NOMO-1 (cell line): ENCODE data around the gene RANBP17.
A peak's percentile ranks its signal among the peaks of the same experiment; 100 is the strongest.
"Not testable (repeated sequence)": the region's sequence is repeated elsewhere in the genome, so short reads cannot be mapped to it uniquely, and the experiment has no call there.

Experiments used
- DNase-seq, 2 experiments: peaks; one replicate each; lab custom pipeline; 2025; ENCODE audit not compliant: unreplicated experiment in 2 of 2; lab: John Stamatoyannopoulos, UW

The RANBP17 gene

DNA sequence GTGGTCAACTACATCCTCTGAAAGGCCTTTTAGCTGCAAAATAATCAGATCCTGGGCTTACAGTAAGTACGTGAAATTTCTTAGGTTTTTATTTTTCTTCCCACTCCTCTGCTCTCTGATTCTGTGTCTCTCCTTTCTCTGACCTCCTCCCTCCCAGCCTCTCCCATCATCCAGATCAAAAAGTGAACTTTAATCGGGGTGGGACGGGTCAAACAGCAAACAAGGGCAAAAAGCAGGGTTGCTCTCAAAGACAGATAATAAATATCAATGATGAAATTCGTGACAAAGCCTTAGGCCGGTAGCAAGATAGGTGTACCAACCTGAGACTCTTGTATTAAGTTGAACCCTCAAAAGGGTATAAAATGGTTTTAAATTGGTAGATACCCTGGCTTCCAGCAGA lies 76.1 kb downstream of the RANBP17 start:
- DNase-seq: no peak

DNA sequence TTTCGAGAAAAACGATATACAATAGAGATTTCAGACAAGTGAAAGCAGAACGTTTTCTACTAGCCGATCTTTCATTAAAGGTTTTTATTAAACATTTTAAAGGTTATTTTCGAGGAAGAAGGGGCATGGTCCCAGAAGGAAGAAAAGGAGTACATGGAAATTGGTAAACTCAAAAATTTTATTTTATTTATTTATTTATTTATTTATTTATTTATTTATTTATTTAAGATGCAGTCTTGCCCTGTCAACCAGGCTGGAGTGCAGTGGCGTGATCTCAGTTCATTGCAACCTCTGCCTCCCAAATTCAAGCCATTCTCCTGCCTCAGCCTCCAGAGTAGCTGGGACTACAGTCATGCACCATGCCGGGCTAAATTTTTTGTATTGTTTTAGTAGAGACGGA lies 77.4 kb downstream of the RANBP17 start:
- DNase-seq: no peak

DNA sequence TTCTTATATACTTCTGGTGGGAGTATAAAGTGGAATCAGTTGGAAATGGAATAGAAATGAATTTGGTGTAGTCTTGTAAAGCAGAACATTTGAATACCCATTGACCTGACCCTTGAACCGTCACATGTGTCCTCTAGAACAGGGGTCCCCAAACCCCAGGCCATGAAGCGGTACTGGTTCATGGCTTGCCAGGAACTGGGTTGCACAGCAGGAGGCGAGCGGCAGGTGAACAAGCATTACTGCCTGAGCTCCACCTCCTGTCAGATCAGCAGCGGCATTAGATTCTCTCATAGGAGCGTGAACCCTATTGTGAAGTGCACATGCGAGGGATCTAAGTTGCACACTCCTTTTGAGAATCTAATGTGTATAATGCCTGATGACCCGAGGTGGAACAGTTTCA lies 80.0 kb downstream of the RANBP17 start:
- DNase-seq: no peak

DNA sequence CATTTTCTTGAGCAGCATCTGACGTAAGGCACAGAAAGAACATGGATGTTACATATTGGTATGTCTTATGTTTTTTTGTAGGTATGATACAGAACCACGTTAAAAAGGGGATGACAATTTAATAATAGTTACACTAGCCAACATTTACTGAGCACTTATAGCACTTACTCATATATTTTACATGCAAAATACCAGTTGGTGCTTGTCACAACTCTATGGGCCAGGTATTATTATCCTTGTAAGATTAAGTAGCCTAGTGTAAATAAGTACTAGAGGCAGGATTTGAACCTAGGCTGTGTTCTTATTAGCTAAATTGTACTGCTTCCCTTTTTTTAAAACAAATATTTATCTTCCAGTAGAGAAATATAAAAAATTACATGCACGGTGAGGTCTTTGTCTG lies 83.5 kb downstream of the RANBP17 start:
- no peak for DNase-seq

DNA sequence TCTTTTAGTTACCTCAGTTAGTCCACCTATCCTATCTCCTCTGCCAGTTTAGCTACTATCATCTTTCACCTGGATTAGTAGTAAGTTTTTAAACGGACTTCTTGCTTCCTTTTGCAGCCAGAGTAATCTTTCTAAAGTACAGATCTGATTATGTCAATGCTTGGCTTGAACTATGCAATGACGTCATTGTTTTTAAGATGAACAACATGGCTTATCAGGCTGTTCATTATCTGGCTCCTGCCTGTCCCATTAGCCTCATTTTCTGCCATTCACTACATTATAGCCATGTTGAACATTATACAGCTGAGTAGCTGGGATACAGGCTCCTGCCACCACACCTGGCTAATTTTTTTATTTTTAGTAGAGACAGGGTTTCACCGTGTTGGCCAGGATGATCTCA lies 98.7 kb downstream of the RANBP17 start:
- no peak for DNase-seq

DNA sequence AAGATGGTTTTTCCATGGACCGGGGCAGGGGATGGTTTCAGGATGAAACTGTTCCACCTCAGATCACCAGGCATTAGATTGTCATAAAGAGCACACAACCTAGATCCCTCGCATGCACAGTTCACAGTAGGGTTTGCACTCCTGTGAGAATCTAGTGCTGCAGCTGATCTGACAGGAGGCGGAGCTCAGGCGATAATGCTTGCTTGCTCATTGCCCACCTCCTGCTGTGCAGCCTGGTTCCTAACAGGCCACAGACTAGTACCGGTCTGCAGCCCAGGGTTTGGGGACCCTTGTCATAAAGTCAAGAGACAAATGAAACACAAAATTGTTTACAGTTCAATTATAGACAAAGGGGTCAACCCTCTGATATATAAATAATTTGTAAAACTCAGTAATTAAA lies 101.7 kb downstream of the RANBP17 start:
- DNase-seq: no peak

DNA sequence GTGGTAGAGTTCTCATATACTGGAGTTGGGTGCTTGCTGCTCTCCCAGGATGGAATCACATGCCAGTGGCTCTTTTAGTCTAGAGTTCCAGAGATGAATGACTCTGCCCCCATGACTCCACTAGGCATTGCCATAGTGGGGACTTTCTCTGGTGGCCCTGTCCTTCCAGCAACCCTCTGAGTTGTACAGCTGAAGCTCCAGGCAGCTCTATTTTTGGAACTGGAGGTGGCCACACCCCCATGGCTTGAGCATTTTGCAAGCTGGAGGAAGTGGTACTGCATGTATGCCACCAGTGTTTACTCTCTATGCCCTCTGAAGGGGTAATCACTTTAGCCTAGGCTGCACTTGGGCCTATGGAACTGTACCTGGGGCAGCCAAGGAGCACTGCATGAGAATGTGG lies 112.6 kb downstream of the RANBP17 start:
- DNase-seq: peak; percentile 55 to 57

DNA sequence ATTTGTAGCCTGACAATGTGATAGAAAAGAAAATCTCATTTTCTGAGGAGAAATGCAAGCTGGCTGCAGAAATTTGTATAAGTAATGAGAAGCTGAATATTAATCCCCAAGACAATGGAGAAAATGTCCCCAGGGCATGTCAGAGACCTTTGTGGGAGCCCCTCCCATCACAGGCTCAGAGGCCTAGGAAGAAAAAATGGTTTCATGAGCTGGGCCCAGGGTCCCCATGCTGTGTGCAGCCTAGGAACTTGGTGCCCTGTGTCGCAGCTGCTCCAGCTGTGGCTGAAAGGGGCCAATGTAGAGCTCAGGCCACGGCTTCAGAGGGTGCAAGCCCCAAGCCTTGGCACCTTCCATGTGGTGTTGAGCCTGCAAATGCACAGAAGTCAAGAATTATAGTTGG lies 118.4 kb downstream of the RANBP17 start:
- not testable (repeated sequence) for DNase-seq

DNA sequence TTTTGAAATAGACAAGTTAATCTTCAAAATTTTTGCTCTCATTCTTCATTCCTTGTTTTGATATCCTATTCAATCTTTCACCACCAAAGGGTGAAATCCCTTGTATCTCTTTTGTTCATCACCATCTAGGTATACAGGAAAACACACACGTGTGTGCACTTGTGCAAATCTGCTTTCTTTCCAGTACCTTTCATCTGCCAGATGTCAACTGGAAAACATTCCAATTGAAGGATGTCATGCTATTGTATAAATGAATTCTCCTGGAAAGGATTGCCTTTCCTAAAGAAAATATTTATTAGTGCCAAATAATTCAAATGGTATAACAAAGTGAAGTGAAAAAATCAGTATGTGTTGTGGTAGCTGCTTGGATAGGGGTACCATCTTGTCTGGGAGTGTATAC lies 123.7 kb downstream of the RANBP17 start:
- no peak for DNase-seq

DNA sequence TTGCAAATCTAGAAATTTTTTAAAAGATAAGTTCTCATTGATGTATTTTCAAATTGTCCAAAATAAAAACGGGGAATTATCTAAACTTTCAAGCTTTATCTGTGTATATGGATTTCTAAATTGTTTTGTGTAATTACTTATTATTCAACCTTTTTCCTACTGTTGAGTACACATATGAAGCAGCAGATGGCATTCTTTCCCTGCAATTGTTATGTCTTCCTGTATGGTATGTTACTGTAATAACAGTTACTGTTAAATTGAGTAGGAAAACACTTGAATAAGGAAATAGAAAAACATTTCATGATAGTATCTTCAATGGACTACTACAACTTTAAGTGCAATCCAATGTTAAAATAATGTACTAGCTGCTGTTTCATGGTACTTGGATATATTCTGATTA lies 124.8 kb downstream of the RANBP17 start:
- DNase-seq: no peak

DNA sequence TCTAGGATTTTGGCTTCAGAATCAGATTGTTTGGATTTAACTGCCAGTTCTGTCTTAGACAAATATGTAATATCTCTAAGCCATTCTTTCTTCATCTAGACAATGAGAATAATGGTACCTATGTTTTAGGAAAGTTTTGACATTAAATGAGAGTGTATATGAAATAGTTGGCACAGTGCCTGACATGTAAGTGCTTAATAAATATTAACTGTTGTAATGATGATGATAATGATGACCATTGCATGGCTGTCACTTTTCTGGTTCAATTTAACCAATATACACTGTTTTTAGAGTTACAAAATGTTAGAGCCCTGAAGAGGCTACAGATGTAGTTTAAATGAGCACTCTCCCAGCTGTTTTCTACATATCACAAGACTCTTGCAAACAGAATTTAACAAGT lies 131.7 kb downstream of the RANBP17 start:
- no peak for DNase-seq

DNA sequence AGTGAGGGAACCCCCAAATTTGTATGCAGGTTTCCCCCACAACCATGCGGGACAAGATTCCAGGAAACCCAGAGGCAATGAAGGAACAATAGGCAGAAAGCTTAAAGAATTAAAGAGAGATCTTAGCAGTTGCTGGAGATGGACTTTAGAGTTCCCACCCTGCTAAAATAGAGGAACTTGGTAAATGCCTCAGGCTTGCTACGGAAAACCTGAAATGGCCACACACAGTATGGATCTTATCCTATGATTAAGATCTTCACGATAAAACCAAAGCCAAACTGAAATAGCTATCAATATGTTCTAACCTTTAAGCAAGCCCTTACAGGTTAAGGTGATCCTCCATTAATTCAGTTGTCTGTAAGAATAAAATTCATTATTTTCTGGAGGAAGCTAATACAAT lies 148.3 kb downstream of the RANBP17 start:
- peak; percentile 10 for DNase-seq

DNA sequence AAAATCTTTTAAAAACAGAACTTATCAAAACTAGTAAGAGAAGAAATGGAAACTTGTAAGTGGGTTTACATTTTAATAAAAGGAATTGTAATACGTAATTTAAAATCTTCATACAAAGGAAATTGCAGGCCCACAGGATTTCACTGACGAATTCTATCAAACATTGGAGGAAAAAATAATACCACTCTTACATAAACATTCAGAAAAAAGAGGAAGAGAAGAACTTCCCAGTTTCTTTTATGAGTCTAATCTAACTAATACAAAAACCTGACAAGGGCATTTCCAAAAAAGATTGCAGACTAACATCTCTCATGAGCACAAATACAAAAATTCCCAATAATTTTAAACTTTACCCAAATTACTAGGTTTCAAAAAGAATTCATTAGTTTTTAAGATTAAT lies 149.0 kb downstream of the RANBP17 start:
- peak in 1 of 2 experiments; percentile 67 for DNase-seq

DNA sequence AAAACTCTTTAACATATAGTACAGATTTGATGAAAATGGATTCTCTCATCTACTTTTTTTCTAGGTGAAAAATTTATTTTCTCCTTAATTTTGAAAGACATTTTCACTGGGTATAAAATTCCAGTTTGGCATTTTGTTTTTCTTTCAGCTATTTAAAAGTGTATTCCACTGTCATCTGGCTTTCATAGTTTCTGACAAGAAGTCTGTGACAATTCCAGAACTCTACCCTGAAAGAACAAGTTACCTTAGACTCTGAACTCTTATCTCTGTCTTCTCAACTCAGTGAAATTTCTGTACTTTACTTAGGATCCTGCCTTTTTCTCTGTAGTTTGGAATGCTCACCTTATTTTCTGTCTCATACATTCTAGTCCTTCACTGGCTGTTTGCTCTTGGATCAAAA lies 161.7 kb downstream of the RANBP17 start:
- DNase-seq: no peak

DNA sequence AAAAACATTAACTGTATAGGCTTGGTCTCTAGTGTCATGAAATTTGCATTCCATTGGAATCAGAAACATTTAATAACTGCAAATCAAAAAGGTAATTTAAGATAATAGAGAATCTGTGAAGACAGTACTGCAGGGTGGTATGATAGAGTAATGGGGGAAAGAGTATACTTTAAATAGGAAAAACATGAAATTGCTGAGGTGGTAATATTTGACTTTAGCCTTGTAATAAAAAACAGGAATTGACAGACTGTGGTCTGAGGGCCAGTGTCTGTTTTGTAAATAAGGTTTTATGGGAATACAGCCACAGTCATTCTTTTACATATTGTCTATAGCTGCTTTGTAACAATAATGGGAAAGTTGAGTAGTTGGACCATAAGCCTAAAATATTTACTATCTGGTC lies 162.3 kb downstream of the RANBP17 start:
- no peak for DNase-seq

DNA sequence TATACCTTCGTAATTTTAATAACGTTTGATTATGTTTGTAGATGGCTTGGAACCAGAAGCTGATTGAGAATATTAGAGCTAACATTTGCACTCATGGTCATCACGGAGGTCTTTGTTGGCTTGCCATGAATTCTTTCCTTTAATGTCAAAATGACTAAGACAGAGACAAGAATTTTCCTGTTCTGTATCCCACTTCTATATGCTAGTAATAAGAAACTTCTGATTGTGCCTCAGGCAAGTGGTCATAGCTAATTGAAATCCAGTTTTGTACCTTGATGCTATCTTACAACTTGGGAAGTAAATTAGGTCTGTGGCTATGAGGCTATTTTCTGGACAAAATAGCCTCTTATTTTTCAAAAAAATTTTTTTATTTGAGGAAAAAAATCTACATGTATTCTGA lies 167.6 kb downstream of the RANBP17 start:
- DNase-seq: no peak

DNA sequence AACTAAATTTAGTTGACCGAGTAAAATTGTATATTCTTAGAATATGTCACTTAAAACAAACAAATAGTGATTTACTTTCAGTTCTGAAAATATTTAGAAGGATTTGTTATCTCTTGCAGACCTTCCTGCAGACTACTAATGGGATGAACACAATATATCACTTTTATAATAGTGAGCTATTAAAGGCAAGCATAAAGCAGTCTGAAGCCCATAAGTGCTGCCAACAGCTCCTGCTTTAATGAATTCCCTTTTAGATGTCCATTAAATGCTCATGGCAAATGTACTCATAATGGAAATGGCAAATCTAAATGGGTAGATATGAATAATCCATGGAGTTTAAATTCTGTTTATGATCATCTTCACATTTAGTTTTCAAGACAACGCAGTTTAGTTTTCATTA lies 170.2 kb downstream of the RANBP17 start:
- no peak for DNase-seq

DNA sequence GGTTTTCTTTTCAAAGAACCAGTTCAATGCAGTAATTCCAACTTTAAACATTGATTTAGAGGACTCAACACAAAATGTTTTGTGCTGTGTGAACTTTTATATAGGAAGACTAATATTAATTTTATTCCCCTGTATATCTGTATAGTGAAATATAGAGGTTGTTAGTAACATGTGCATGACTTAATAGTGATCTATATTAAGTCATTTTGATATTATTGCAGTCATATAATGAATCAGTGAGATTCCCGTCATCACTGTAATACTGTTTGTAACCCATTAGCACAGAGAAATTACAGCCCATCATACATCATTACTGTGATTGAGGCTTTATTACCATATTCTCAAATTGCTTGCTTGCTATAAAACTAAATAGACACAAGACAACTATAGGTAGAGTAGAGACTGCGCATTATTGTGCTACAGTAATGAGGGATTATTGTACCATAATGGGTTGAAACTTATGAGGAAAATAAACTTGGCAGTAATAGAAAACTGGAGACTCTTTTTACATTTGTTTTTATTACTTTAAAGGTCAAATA lies 170.7 kb downstream of the RANBP17 start:
- DNase-seq: no peak

DNA sequence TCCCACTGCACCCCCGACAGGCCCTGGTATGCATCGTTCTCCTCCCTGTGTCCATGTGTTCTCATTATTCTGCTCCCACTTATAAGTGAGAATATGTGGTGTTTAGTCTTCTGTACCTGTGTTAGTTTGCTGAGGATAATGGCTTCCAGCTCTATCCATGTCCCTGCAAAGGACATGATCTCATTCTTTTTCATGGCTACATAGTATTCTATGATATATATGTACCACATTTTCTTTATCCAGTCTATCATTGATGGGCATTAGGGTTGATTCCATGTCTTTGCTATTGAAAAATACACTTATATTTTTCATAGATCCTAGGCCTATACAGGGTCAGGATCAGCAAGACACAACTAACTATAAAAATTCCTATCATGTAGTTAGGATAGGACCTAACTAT lies 180.1 kb downstream of the RANBP17 start:
- DNase-seq: not testable (repeated sequence)

DNA sequence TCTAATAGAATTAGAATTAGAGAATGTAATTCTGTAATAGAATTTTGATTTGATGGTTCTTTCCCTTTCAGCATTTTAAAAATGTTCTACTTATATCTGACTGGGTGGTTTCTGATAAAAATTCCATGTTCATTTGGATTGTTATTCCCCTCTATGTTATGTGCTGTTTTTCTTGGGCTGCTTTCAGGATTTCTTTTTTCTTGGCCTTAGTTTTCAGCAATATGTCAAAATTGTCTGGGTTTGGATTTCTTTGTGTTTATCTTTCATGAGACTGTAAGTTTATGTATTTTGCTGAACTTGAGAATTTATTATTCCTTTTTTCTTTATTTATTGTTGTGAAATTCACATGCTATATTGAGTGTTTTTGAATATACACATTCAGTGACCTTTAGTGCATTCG lies 189.1 kb downstream of the RANBP17 start:
- no peak for DNase-seq

DNA sequence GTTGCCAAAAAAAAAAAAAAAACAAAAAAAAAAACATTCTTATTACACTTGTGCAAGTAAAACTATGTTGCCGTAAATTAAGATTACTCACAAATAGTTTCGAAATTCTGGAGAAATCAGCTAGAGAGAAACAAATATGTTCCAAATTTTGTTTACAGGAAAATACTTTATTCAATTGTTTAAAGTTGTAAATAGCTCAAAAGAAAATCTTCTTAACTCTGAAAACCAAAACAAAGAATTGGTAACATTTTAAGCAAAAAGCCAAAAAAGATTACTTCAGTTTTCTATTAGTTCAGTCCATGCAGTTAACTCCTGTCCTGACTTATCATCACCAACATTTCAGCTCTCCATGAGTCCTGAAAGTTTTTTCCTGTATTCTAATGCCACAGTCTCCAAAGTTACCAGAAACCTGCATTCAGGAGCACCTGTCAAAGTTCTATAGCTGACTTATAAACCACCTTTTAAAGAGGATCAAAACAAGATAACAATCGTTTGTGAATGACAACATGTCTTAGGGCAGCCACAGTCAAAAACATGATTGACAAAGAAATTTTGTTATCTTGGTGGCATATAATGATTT lies 194.1 kb downstream of the RANBP17 start:
- DNase-seq: no peak

DNA sequence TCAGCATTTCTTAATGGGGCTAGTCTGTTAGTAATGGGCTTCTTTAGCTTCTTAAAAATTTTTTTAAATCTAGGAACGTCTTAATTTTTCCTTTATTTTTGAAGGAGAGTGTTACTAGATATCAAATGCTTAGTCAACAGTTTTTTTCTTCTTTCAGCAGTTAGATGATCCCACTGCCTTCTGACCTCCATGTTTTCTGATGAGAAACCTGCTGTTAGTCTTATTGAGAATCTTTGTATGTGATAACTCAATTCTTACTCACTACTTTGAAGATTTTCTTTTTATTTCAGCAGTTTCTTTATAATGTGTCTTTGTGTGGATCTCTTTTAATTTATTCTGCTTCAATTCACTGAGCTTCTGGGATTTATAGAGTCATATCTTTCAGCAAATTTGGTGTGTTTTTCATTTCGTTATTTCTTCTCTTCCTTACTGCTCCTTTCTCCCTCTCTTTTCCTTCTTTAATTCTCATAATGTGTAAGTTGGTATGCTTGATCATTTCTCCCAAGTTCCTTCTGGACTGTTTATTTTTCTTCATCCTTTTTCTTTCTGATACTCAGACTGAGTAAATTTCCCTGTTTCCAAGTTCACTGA lies 205.8 kb downstream of the RANBP17 start:
- no peak for DNase-seq

DNA sequence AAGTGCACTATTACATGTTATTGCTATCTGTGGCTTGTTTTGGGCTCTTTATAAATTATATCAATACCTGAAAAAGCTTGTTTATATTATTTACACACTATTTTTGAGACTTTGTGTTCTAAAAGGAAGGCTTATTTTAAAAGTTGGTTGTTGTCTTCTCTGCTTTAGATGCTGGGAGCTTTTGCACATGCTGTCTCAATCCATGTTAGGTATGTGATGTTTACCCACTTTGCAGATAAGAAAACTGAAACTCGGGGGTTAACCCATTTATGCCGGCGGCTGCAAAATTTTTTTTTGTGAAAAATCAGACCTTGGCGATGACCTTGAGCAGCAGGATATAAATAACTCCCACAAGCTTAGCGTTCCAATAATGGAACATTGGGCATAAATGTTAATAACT lies 212.9 kb downstream of the RANBP17 start:
- no peak for DNase-seq
